GM12892 (cell line): ENCODE measurements around the gene COL23A1.

Experiments used
- POLR2A ChIP-seq: IDR thresholded peaks from 2 replicates; pipeline ENCODE4 v1.6.1; 2011; ENCODE audit warnings: low read depth, low read length, control low read depth
- POLR2AphosphoS5 ChIP-seq: IDR thresholded peaks from 2 replicates; pipeline ENCODE4 v1.6.1; 2011; ENCODE audit warnings: low read depth, low read length, control low read depth
- TAF1 ChIP-seq: IDR thresholded peaks from 2 replicates; pipeline ENCODE4 v1.6.1; 2011; ENCODE audit warnings: low read depth, mild to moderate bottlenecking, control low read depth, low read length, borderline replicate concordance

DNA sequence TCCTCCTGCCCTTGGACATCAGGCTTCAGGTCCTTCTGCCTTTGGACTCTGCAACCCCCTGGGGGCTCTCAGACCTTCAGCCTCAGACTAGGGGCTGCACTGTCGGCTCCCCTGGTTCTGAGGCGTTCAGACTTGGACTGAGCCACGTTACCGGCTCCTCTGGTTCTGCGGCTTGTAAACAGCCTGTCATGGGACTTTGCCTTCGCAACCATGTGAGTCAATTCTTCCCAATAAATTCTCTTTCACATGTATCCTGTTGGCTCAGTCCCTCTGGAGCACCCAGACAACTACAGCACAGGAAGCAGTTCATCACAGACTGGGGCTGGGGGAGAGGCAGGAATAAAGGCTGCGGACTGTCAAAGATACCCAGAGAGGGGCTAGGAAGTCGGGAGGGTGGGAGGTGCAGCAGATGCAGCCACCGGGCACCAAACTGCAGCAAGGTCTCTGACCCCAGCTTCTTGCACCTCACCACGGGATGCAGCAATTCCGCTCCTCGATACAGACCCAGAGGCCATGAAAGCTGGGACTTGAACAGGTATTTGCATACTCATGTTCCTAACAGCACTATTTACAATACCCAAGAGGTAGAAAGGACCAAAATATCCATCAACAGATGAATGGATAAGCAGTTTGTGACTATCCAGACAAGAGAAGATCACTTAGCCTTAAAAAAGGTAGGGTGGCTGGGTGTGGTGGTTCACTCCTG lies 100.8 kb downstream of the COL23A1 start:
- no peak for TF ChIP-seq POLR2A
- TF ChIP-seq POLR2AphosphoS5 = no peak
- no peak for TF ChIP-seq TAF1
